Nephron (organoid): ENCODE measurements around the gene HOXC9.
A peak's percentile ranks its signal among the peaks of the same experiment; 100 is the strongest.

Experiments
- H3K27ac Mint-ChIP-seq, 3 experiments: 2 replicates each; pipeline ENCODE4 v1.8.0; 2020; ENCODE audit warnings: mixed read lengths in 3 of 3, mild to moderate bottlenecking in 2 of 3, moderate library complexity in 1 of 3
- H3K27me3 Mint-ChIP-seq: 2 replicates; pipeline ENCODE4 v1.8.0; 2021; ENCODE audit warnings: low read depth, mild to moderate bottlenecking, moderate library complexity, mixed read lengths
- H3K36me3 Mint-ChIP-seq: 2 replicates; pipeline ENCODE4 v1.8.0; 2020; ENCODE audit warnings: low read depth, mixed read lengths
- H3K4me1 Mint-ChIP-seq: 2 replicates; pipeline ENCODE4 v1.8.0; 2020; ENCODE audit warnings: mixed read lengths
- H3K4me3 Mint-ChIP-seq, 3 experiments: 2 replicates each; pipeline ENCODE4 v1.8.0; 2020; ENCODE audit warnings: mild to moderate bottlenecking in 3 of 3, mixed read lengths in 3 of 3, moderate library complexity in 2 of 3
- H3K9me3 Mint-ChIP-seq: 2 replicates; pipeline ENCODE4 v1.8.0; 2020; ENCODE audit warnings: mixed read lengths
- TF ChIP-seq, protein P1 (sequence below), 3 experiments: fragments of 200-600 bp; sonication (generic); IDR thresholded peaks; one replicate each; pipeline ENCODE4 v1.5.0; 2021; ENCODE audit warnings: antibody characterized with exemption in 3 of 3; ENCODE audit not compliant: unreplicated experiment in 3 of 3

The HOXC9 gene

DNA sequence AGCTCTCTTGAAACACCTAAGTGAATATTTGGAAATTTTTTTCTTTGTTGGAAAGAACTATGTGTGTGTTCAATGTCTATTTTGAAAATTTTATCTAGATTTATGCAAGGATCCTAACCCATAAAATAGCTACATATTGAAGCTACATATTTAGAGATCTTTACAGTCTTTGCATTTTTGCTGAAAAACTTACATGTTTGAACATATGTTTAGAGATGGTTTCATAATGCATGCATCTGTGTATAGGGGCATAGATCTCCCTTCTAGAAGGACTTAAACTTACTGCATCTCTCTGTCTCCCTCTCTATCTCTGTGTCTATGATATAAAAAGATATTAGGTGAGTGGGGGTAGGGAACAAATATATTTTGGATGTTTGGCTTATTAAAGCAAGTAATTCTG, 45.4 kb downstream of the HOXC9 start:
- peak overlapping the region; percentile 51 to 79 (median 56) for H3K4me3 Mint-ChIP-seq
- peaks cover 19% of the 10 kb centered on the region for H3K36me3 Mint-ChIP-seq
- H3K9me3 Mint-ChIP-seq = no peaks in the 10 kb centered on the region
- H3K4me1 Mint-ChIP-seq = peaks cover 85% of the 10 kb centered on the region
- peaks cover 39% of the 10 kb centered on the region for H3K27me3 Mint-ChIP-seq
- H3K27ac Mint-ChIP-seq = peak overlapping the region in 2 of 3 experiments; percentile 85 to 90
- TF ChIP-seq, protein P1, sequence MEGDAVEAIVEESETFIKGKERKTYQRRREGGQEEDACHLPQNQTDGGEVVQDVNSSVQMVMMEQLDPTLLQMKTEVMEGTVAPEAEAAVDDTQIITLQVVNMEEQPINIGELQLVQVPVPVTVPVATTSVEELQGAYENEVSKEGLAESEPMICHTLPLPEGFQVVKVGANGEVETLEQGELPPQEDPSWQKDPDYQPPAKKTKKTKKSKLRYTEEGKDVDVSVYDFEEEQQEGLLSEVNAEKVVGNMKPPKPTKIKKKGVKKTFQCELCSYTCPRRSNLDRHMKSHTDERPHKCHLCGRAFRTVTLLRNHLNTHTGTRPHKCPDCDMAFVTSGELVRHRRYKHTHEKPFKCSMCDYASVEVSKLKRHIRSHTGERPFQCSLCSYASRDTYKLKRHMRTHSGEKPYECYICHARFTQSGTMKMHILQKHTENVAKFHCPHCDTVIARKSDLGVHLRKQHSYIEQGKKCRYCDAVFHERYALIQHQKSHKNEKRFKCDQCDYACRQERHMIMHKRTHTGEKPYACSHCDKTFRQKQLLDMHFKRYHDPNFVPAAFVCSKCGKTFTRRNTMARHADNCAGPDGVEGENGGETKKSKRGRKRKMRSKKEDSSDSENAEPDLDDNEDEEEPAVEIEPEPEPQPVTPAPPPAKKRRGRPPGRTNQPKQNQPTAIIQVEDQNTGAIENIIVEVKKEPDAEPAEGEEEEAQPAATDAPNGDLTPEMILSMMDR (IDR thresholded peaks at IDR 0.05; ENCODE audit: unreplicated experiment in 3 of 3) = no peak

DNA sequence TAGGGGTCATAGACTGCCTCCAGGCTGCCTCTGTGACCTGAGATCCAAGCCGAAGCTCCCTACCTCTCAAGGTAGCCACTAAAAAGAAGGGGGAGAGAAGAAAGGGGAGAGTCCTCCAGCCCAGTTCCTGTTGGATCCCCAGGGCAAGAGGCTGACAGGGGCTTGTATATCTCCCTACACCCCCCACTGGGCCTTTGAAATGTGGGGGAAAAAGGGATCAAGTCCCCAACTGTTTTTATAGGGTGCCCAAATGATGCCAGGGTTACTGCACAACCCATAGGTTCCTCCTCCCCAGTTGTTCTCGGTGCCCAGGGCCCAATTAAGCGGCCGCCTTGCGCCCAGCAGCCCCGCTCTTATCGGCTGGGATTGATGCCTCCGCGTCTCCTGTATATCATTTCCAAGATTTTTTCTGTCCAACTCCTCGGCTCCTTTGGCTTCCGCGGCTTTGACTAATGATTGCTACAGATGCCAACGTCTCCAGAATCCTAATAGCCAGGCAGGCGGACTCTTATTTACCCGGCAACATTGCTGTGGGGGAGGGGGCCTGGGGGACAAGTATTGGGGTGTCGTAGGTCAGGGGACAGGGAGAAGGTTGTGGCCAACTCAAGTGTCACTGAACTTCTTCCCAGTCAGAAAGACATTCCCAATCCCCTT, 46.0 kb downstream of the HOXC9 start:
- Mint-ChIP-seq H3K27me3 (peaks cover 43% of the 10 kb centered on the region), H3K4me1 (peaks cover 87% of the 10 kb centered on the region), H3K36me3 (peaks cover 19% of the 10 kb centered on the region), H3K4me3 (peak overlapping the region; percentile 79 to 84 (median 79)), H3K27ac (peak overlapping the region; percentile 68 to 90 (median 85)), H3K9me3 (no peaks in the 10 kb centered on the region)
- TF ChIP-seq, protein P1 (IDR thresholded peaks at IDR 0.05; ENCODE audit: unreplicated experiment in 3 of 3) = no peak

DNA sequence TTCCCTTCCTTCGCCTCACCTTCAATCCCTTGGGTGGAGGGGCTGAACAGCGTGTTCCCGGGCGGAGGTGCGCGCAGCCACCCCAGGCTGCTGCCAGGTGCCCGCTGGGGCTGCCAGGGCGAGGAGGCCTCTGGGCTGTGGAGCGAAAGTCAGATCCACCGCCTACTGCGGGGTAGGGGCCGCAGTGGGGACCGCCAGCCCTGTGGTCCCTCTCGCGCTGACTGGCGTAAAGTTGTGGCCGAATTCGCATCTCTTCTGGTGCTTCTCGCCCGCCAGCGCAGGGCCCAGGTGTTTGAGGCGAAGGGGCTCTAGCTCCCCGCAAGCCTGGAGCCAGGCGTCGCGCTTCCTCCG, 46.8 kb downstream of the HOXC9 start:
- peaks cover 90% of the 10 kb centered on the region for H3K4me1 Mint-ChIP-seq
- TF ChIP-seq, protein P1 (IDR thresholded peaks at IDR 0.05; ENCODE audit: unreplicated experiment in 3 of 3) = no peak
- peaks cover 19% of the 10 kb centered on the region for H3K36me3 Mint-ChIP-seq
- H3K4me3 Mint-ChIP-seq = peak overlapping the region; percentile 79 to 84 (median 79)
- H3K27me3 Mint-ChIP-seq = peaks cover 47% of the 10 kb centered on the region
- peak overlapping the region; percentile 55 to 93 (median 90) for H3K27ac Mint-ChIP-seq
- no peaks in the 10 kb centered on the region for H3K9me3 Mint-ChIP-seq

DNA sequence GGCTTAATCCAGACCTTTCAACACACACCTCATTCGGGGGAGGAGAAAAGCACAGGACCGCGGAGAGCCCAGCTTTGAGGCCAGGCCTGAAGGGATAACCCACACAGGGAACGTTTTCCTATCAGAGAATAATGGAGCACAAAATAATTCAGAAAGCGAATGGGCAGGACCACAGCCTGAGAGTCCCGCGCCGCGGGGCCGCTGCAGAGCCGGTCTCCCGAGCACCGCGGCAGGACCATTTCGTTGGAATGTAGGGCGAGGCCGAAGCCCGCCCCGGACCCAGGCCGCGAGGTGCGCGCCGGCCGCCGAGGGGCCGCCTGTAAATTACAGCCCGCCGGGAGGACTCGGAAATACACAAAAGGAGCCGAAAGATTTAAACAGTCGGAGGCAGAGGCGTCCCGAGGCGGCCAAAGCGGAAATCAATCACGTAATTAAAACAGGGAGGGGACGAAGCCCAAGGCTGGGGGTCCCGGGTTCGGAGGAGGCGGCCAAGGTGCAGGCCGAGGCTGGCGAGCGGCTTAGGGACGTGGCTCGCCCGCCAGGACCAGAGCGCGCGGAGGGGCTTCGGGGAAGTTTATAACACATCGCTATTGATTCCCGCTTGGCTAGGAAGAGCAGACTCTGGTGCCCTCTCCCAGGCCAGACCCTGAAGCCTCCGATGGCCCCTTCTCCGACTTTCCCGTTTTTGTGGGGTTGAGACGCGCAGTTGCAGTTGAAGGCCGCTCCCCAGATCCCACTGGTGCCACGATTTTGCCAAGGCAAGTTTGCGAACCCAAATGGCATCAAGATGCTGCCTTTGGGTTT, 47.4 kb downstream of the HOXC9 start:
- Mint-ChIP-seq H3K9me3 (no peaks in the 10 kb centered on the region), H3K27ac (peak overlapping the region; percentile 55 to 93 (median 90)), H3K36me3 (peaks cover 19% of the 10 kb centered on the region), H3K4me3 (peak overlapping the region; percentile 73 to 79 (median 74)), H3K27me3 (peaks cover 47% of the 10 kb centered on the region), H3K4me1 (peaks cover 92% of the 10 kb centered on the region)
- TF ChIP-seq, protein P1 (IDR thresholded peaks at IDR 0.05; ENCODE audit: unreplicated experiment in 3 of 3) = no peak

DNA sequence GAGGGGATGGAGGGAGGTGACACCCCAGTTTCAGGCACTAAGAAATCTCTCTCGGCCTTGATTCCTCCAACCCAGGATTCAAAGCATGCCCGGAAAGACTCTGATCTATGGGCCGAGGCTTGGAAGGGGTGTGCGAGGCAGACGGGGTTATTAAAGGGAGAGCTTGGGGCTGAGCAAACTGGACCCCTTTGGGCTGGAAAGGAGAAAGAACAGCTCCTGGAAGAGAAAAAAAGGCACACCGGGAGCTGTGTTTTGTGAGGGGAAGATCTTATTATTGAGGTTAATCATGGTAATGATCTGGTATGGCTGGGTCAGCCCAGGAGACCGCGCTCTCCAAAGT, 48.0 kb downstream of the HOXC9 start:
- Mint-ChIP-seq H3K27me3 (peaks cover 47% of the 10 kb centered on the region), H3K4me3 (peak overlapping the region; percentile 73 to 79 (median 74)), H3K4me1 (peaks cover 92% of the 10 kb centered on the region), H3K9me3 (no peaks in the 10 kb centered on the region), H3K27ac (peak overlapping the region; percentile 9 to 93 (median 90)), H3K36me3 (peaks cover 19% of the 10 kb centered on the region)
- TF ChIP-seq, protein P1 (IDR thresholded peaks at IDR 0.05; ENCODE audit: unreplicated experiment in 3 of 3) = no peak
